Epithelial cell of prostate (primary cell): ENCODE data around the gene EFCAB13.

Experiments
- DNase-seq: peaks from one replicate; pipeline ENCODE4 v3.0.0-alpha.2; 2011; ENCODE audit warnings: low read depth, low spot score
- H3K27ac ChIP-seq: fragments of 450-650 bp; 2 replicates; pipeline ENCODE4 v1.5.1; 2017; ENCODE audit warnings: mild to moderate bottlenecking

Gene EFCAB13

GRCh38 chr17:47292206-47292605 is 31.5 kb upstream of the EFCAB13 start:
- no peak overlapping the region for H3K27ac ChIP-seq
- DNase-seq: no peak

GRCh38 chr17:47295037-47295873 is 28.5 kb upstream of the EFCAB13 start:
- no peak for DNase-seq
- H3K27ac ChIP-seq: no peak overlapping the region

GRCh38 chr17:47295874-47296255 is 27.9 kb upstream of the EFCAB13 start:
- DNase-seq: no peak
- H3K27ac ChIP-seq: no peak overlapping the region

GRCh38 chr17:47297661-47298400 is 25.9 kb upstream of the EFCAB13 start:
- no peak overlapping the region for H3K27ac ChIP-seq
- no peak for DNase-seq

GRCh38 chr17:47298712-47299111 is 25.0 kb upstream of the EFCAB13 start:
- DNase-seq: no peak
- H3K27ac ChIP-seq: no peak overlapping the region

GRCh38 chr17:47299239-47299910 is 24.4 kb upstream of the EFCAB13 start:
- no peak for DNase-seq
- H3K27ac ChIP-seq: no peak overlapping the region

GRCh38 chr17:47300718-47301117 is 23.0 kb upstream of the EFCAB13 start:
- H3K27ac ChIP-seq: peak overlapping the region; percentile 44

GRCh38 chr17:47301161-47301560 is 22.6 kb upstream of the EFCAB13 start:
- no peak for DNase-seq
- no peak overlapping the region for H3K27ac ChIP-seq

More at GRCh38 chr17:47300718-47301117, 23.0 kb upstream of the EFCAB13 start:
- no peak for DNase-seq

GRCh38 chr17:47301831-47302230 is 21.9 kb upstream of the EFCAB13 start:
- no peak overlapping the region for H3K27ac ChIP-seq
- no peak for DNase-seq

GRCh38 chr17:47304186-47304585 is 19.6 kb upstream of the EFCAB13 start:
- DNase-seq: no peak

GRCh38 chr17:47305302-47305923 is 18.3 kb upstream of the EFCAB13 start:
- DNase-seq: peak; percentile 51
- H3K27ac ChIP-seq: peak overlapping the region; percentile 45

More at GRCh38 chr17:47304186-47304585, 19.6 kb upstream of the EFCAB13 start:
- no peak overlapping the region for H3K27ac ChIP-seq

GRCh38 chr17:47310186-47310733 is 13.5 kb upstream of the EFCAB13 start:
- DNase-seq: no peak
- no peak overlapping the region for H3K27ac ChIP-seq

GRCh38 chr17:47311420-47311819 is 12.3 kb upstream of the EFCAB13 start:
- DNase-seq: no peak
- H3K27ac ChIP-seq: no peak overlapping the region

- no peak for DNase-seq
- no peak overlapping the region for H3K27ac ChIP-seq
Observed at GRCh38 chr17:47315451-47316266, 8.1 kb upstream of the EFCAB13 start.

GRCh38 chr17:47316311-47316710 is 7.4 kb upstream of the EFCAB13 start:
- H3K27ac ChIP-seq: no peak overlapping the region

GRCh38 chr17:47317119-47317518 is 6.6 kb upstream of the EFCAB13 start:
- no peak overlapping the region for H3K27ac ChIP-seq

More at GRCh38 chr17:47316311-47316710, 7.4 kb upstream of the EFCAB13 start:
- DNase-seq: no peak

GRCh38 chr17:47318197-47318918 is 5.4 kb upstream of the EFCAB13 start:
- DNase-seq: no peak

More at GRCh38 chr17:47317119-47317518, 6.6 kb upstream of the EFCAB13 start:
- DNase-seq: no peak

GRCh38 chr17:47320879-47321502 is 2.8 kb upstream of the EFCAB13 start:
- no peak overlapping the region for H3K27ac ChIP-seq
- no peak for DNase-seq

More at GRCh38 chr17:47318197-47318918, 5.4 kb upstream of the EFCAB13 start:
- no peak overlapping the region for H3K27ac ChIP-seq
